H1 (cell line): ENCODE measurements around the gene TWIST1. TPM values are rescaled to one million over a fixed set of nuclear protein-coding genes. Genes with fewer than 3 reads are reported as not detected.

Source experiments
- CTCF ChIA-PET: fragments of 300-600 bp; sonication (Branson Sonifier 250); formaldehyde crosslinking; loops from one replicate; lab custom pipeline; 2021; ENCODE audit not compliant: partially characterized antibody; lab: Charles Lee
- POLR2A ChIA-PET: fragments of 300-600 bp; sonication (Branson Sonifier 250); formaldehyde crosslinking; loops from one replicate; lab custom pipeline; 2021; ENCODE audit warnings: inconsistent platforms; ENCODE audit not compliant: partially characterized antibody; lab: Charles Lee
- DNase-seq, 2 experiments: peaks; one replicate each; pipeline versions ENCODE4 v3.0.0 to v3.0.0-alpha.2; 2010 to 2022; ENCODE audit warnings: low spot score in 2 of 2, low read depth in 1 of 2, mixed read lengths in 1 of 2
- FAIRE-seq: peaks from 2 replicates; lab custom pipeline; 2011; peaks lifted over from hg19 to GRCh38; lab: Jason Lieb, UNC
- H2AFZ ChIP-seq: 2 replicates; pipeline ENCODE4 v1.8.1; 2012; ENCODE audit warnings: low read length, inconsistent platforms
- H2AK5ac ChIP-seq: 2 replicates; pipeline ENCODE4 v1.6.1; 2013; ENCODE audit warnings: low read depth, low read length
- H2BK120ac ChIP-seq: replicated peaks from 2 replicates; pipeline ENCODE3; 2013; ENCODE audit warnings: low read depth, low read length, inconsistent platforms
- H2BK12ac ChIP-seq: 2 replicates; pipeline ENCODE4 v1.6.1; 2013; ENCODE audit warnings: low read depth, low read length
- H2BK15ac ChIP-seq: 2 replicates; pipeline ENCODE4 v1.6.1; 2013; ENCODE audit warnings: low read length
- H2BK20ac ChIP-seq: 2 replicates; pipeline ENCODE4 v1.6.1; 2013; ENCODE audit warnings: low read length
- H2BK5ac ChIP-seq: 2 replicates; pipeline ENCODE4 v1.6.1; 2013; ENCODE audit warnings: low read depth, low read length
- H3K14ac ChIP-seq: 2 replicates; pipeline ENCODE4 v1.6.1; 2013; ENCODE audit warnings: inconsistent platforms; ENCODE audit not compliant: insufficient read length
- H3K18ac ChIP-seq: 2 replicates; pipeline ENCODE4 v1.6.1; 2013; ENCODE audit warnings: low read length; ENCODE audit errors: extremely low read depth
- H3K23ac ChIP-seq: 2 replicates; pipeline ENCODE4 v1.6.1; 2013; ENCODE audit warnings: inconsistent platforms; ENCODE audit not compliant: insufficient read length
- H3K23me2 ChIP-seq: 2 replicates; pipeline ENCODE4 v1.6.1; 2013; ENCODE audit warnings: low read depth, low read length
- H3K27ac ChIP-seq: 2 replicates; pipeline ENCODE4 v1.6.1; 2011; ENCODE audit warnings: low read depth, low read length, inconsistent platforms
- H3K27me3 ChIP-seq, 4 experiments: replicated peaks in 1 of 4; 1 replicate in 1 of 4; 2 replicates in 3 of 4; pipeline versions ENCODE4 v1.6.1 to v1.8.1; 2011 to 2013; ENCODE audit warnings: low read length in 3 of 4, mild to moderate bottlenecking in 3 of 4, inconsistent platforms in 2 of 4, mixed read lengths in 2 of 4, moderate library complexity in 1 of 4; ENCODE audit not compliant: control insufficient read depth in 3 of 4, insufficient read depth in 3 of 4; ENCODE audit errors: extremely low read depth in 1 of 4
- H3K36me3 ChIP-seq, 4 experiments: 2 replicates each; pipeline versions ENCODE4 v1.6.1 to v1.8.1; 2011 to 2013; ENCODE audit warnings: mild to moderate bottlenecking in 4 of 4, low read length in 3 of 4, moderate library complexity in 2 of 4, control low read depth in 1 of 4, inconsistent platforms in 1 of 4; ENCODE audit not compliant: insufficient read depth in 4 of 4, control insufficient read depth in 2 of 4
- H3K4ac ChIP-seq: replicated peaks from 2 replicates; pipeline ENCODE3; 2013; ENCODE audit warnings: low read length, low read depth, mixed read lengths, inconsistent platforms; ENCODE audit not compliant: insufficient read length
- H3K4me1 ChIP-seq, 4 experiments: replicated peaks in 1 of 4; 1 replicate in 1 of 4; 2 replicates in 3 of 4; pipeline versions ENCODE4 v1.6.1 to v1.8.1; 2011 to 2013; ENCODE audit warnings: low read length in 3 of 4, inconsistent platforms in 2 of 4, mixed read lengths in 1 of 4; ENCODE audit not compliant: insufficient read depth in 4 of 4, control insufficient read depth in 3 of 4
- H3K4me2 ChIP-seq, 2 experiments: 2 replicates each; pipeline versions ENCODE4 v1.6.1 to v1.8.1; 2011 to 2013; ENCODE audit warnings: low read depth in 2 of 2, low read length in 2 of 2, control low read depth in 1 of 2, inconsistent platforms in 1 of 2, mild to moderate bottlenecking in 1 of 2; ENCODE audit not compliant: insufficient read depth in 1 of 2
- H3K4me3 ChIP-seq, 4 experiments: fragments of 200-600, 300-600 bp in 1 of 4; sonication (generic), shearing (Covaris generic), sonication (Bioruptor Twin) in 1 of 4; 2 replicates each; pipeline versions ENCODE4 v1.5.1 to v1.8.1; 2011 to 2016; ENCODE audit warnings: low read length in 4 of 4, low read depth in 3 of 4, control low read depth in 2 of 4, inconsistent platforms in 2 of 4, mild to moderate bottlenecking in 2 of 4, mixed read lengths in 1 of 4, moderate library complexity in 1 of 4; ENCODE audit not compliant: insufficient read depth in 2 of 4; ENCODE audit errors: extremely low read depth in 1 of 4
- H3K56ac ChIP-seq: replicated peaks from 2 replicates; pipeline ENCODE3; 2013; ENCODE audit warnings: low read depth, mild to moderate bottlenecking, mixed read lengths, low read length, inconsistent platforms; ENCODE audit not compliant: insufficient read length
- H3K79me1 ChIP-seq: 2 replicates; pipeline ENCODE4 v1.6.1; 2013; ENCODE audit warnings: low read depth, low read length, control low read depth
- H3K79me2 ChIP-seq, 2 experiments: 2 replicates each; pipeline versions ENCODE4 v1.6.1 to v1.8.1; 2012 to 2013; ENCODE audit warnings: low read length in 2 of 2, mild to moderate bottlenecking in 2 of 2, inconsistent platforms in 1 of 2; ENCODE audit not compliant: insufficient read depth in 2 of 2, control insufficient read depth in 1 of 2
- H3K9ac ChIP-seq, 4 experiments: replicated peaks in 1 of 4; 1 replicate in 1 of 4; 2 replicates in 3 of 4; pipeline versions ENCODE4 v1.6.1 to v1.8.1; 2011 to 2013; ENCODE audit warnings: low read depth in 3 of 4, low read length in 3 of 4, control low read depth in 2 of 4, mild to moderate bottlenecking in 2 of 4, moderate library complexity in 2 of 4, inconsistent platforms in 1 of 4; ENCODE audit errors: extremely low read depth in 1 of 4
- H3K9me3 ChIP-seq, 2 experiments: 2 replicates each; pipeline versions ENCODE4 v1.6.1 to v1.8.1; 2012 to 2013; ENCODE audit warnings: mild to moderate bottlenecking in 2 of 2, moderate library complexity in 2 of 2, control low read depth in 1 of 2, inconsistent platforms in 1 of 2, low read depth in 1 of 2, low read length in 1 of 2, mixed read lengths in 1 of 2; ENCODE audit not compliant: insufficient read depth in 2 of 2
- H4K20me1 ChIP-seq, 2 experiments: replicated peaks in 1 of 2; 2 replicates each; pipeline versions ENCODE3 to v1.8.1; 2011 to 2013; ENCODE audit warnings: inconsistent platforms in 2 of 2, low read length in 2 of 2, mild to moderate bottlenecking in 1 of 2; ENCODE audit not compliant: insufficient read depth in 2 of 2, control insufficient read depth in 1 of 2
- H4K5ac ChIP-seq: 2 replicates; pipeline ENCODE4 v1.6.1; 2013; ENCODE audit warnings: low read length, low read depth, mixed read lengths, inconsistent platforms; ENCODE audit not compliant: insufficient read length
- H4K8ac ChIP-seq: 2 replicates; pipeline ENCODE4 v1.8.0; 2013; ENCODE audit warnings: mild to moderate bottlenecking, moderate library complexity, low read length, inconsistent platforms; ENCODE audit not compliant: insufficient read depth; ENCODE audit errors: extremely low read depth
- H4K91ac ChIP-seq: replicated peaks from 2 replicates; pipeline ENCODE3; 2013; ENCODE audit warnings: low read length, mixed read lengths, inconsistent platforms; ENCODE audit not compliant: insufficient read length
- CEBPB ChIP-seq: IDR thresholded peaks from 2 replicates; pipeline ENCODE4 v1.6.1; 2012; ENCODE audit warnings: low read depth, low read length
- EP300 ChIP-seq, 2 experiments: IDR thresholded peaks; 1 replicate in 1 of 2; 2 replicates in 1 of 2; pipeline ENCODE4 v1.6.1; 2011 to 2012; ENCODE audit warnings: low read depth in 2 of 2, low read length in 2 of 2, mild to moderate bottlenecking in 2 of 2, borderline replicate concordance in 1 of 2, inconsistent platforms in 1 of 2, moderate library complexity in 1 of 2
- MAFK ChIP-seq: IDR thresholded peaks from 2 replicates; pipeline ENCODE4 v1.6.1; 2012; ENCODE audit warnings: low read depth, mild to moderate bottlenecking, improper control_type of control experiment, low read length
- POLR2AphosphoS5 ChIP-seq: IDR thresholded peaks from 2 replicates; pipeline ENCODE4 v1.6.1; 2011; ENCODE audit warnings: low read depth, low read length
- ZNF274 ChIP-seq: IDR thresholded peaks from 2 replicates; pipeline ENCODE4 v1.7.0; 2012; ENCODE audit warnings: low read length, borderline replicate concordance; ENCODE audit errors: extremely low read depth
- WGBS, 2 experiments: shearing (Covaris generic) in 1 of 2; methylation state at CpG; one replicate each; pipeline versions ENCODE4 v1.1.6 to v1.1.7; 2013 to 2015; ENCODE audit warnings: low lambda C conversion rate in 2 of 2, mixed read lengths in 2 of 2, inconsistent platforms in 1 of 2, low coverage in 1 of 2, missing lambda C conversion rate in 1 of 2; ENCODE audit not compliant: insufficient replicate concordance in 2 of 2, insufficient coverage in 1 of 2, insufficient read length in 1 of 2; ENCODE audit errors: extremely low coverage in 1 of 2, missing lambda C conversion rate in 1 of 2; 5-methylcytosine and 5-hydroxymethylcytosine counted together
- polyA plus RNA-seq, 7 experiments: library from polyadenylated mRNA; depleted of rRNA in 3 of 7; stranded (reverse) in 5 of 7; unstranded in 2 of 7; fragments of >200 nt in 5 of 7; fragments of 200-250 nt in 2 of 7; gene quantifications; 1 replicate in 5 of 7; 2 replicates in 1 of 7; 4 replicates in 1 of 7; pipeline versions ENCODE4 v1.2.1 to v1.2.3, GENCODE V29; 2011 to 2013; ENCODE audit warnings: missing spikeins in 2 of 7, mixed read lengths in 2 of 7
- total RNA-seq: library from RNA; stranded (reverse); fragmentation: NEBNext Ultra II Directional; extraction: Animal tissue kit (Norgen Biotek cat#: 25700); gene quantifications from 2 replicates; pipeline ENCODE4 v1.2.1, GENCODE V29; 2021
- TF ChIP-seq, protein P1 (sequence below), 3 experiments: IDR thresholded peaks; 1 replicate in 2 of 3; 2 replicates in 1 of 3; pipeline versions ENCODE4 v1.5.1 to v1.6.1; 2011; ENCODE audit warnings: low read length in 3 of 3, mild to moderate bottlenecking in 3 of 3, inconsistent platforms in 2 of 3, low read depth in 1 of 3, moderate library complexity in 1 of 3; ENCODE audit not compliant: insufficient read depth in 1 of 3; ENCODE audit errors: control extremely low read depth in 1 of 3
- TF ChIP-seq, protein P2 (sequence below): IDR thresholded peaks from 2 replicates; pipeline ENCODE4 v1.6.1; 2012; ENCODE audit warnings: inconsistent platforms

Gene TWIST1
- total and polyA plus RNA-seq, 2 of the 8 experiments (the other 6 are each of a cell fraction or from before 2014, with no cell fraction given): 0.29 to 0.52 TPM

DNA sequence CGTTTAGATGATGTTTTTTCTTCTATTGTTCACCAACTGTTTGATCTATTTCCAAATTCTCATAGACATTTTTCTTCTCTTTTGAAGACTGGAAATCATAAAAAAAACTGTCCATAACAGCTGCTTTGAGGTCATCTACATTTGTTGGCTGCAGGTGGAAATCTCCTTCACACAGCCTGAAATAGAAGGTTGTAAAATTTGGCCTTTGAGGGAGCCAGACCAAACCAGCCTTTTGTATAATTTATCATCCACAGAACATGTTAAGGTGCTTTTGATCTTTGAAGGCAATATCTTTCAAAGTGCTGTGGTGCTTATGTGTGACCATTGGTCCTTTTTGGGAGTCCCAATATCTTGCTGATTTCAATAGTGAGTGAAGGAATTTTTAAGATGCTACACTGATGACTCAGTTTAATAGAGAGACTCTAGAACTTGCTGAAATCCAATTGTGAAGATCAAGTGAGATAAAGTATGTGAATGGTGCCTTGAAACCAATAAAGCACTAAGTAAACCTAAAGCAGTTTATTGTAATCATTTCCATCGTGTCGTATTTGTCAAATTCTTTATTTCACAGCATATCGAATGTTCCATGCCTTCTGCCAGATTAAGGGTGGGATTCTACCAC is 22.4 kb upstream of the TWIST1 start:
- Histone ChIP-seq H3K9ac (no peak overlapping the region), H2AK5ac (no peak overlapping the region), H3K9me3 (no peaks in the 10 kb centered on the region), H2BK120ac (no peak overlapping the region), H3K18ac (no peak overlapping the region), H3K79me2 (no peaks in the 10 kb centered on the region), H4K5ac (no peak overlapping the region), H3K27me3 (peaks cover 20 to 39% (median 29%) of the 10 kb centered on the region in 4 experiments), H3K4me3 (no peak overlapping the region), H3K23ac (no peak overlapping the region), H3K23me2 (peaks cover 5% of the 10 kb centered on the region), H3K4me1 (peaks cover 0 to 7% (median 2%) of the 10 kb centered on the region in 4 experiments; a peak in 4 of 7 replicates), H4K8ac (no peak overlapping the region), H3K4ac (no peak overlapping the region), H2BK15ac (no peak overlapping the region), H4K91ac (no peak overlapping the region), H3K4me2 (no peak overlapping the region), H3K14ac (no peak overlapping the region), H2BK20ac (no peak overlapping the region), H3K56ac (no peak overlapping the region), H2AFZ (no peak overlapping the region), H2BK5ac (no peak overlapping the region), H3K36me3 (no peaks in the 10 kb centered on the region), H2BK12ac (no peak overlapping the region), H4K20me1 (no peaks in the 10 kb centered on the region), H3K27ac (no peak overlapping the region), H3K79me1 (no peaks in the 10 kb centered on the region)
- POLR2A ChIA-PET: no interaction called here
- DNase-seq (no peak), FAIRE-seq (no peak)
- TF ChIP-seq, protein P1, sequence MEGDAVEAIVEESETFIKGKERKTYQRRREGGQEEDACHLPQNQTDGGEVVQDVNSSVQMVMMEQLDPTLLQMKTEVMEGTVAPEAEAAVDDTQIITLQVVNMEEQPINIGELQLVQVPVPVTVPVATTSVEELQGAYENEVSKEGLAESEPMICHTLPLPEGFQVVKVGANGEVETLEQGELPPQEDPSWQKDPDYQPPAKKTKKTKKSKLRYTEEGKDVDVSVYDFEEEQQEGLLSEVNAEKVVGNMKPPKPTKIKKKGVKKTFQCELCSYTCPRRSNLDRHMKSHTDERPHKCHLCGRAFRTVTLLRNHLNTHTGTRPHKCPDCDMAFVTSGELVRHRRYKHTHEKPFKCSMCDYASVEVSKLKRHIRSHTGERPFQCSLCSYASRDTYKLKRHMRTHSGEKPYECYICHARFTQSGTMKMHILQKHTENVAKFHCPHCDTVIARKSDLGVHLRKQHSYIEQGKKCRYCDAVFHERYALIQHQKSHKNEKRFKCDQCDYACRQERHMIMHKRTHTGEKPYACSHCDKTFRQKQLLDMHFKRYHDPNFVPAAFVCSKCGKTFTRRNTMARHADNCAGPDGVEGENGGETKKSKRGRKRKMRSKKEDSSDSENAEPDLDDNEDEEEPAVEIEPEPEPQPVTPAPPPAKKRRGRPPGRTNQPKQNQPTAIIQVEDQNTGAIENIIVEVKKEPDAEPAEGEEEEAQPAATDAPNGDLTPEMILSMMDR (IDR thresholded peaks at IDR 0.05; ENCODE audit: control extremely low read depth in 1 of 3, insufficient read depth in 1 of 3, low read depth in 1 of 3, low read length in 3 of 3): no peak
- no peak for TF ChIP-seq MAFK
- TF ChIP-seq POLR2AphosphoS5: no peak
- TF ChIP-seq, protein P2, sequence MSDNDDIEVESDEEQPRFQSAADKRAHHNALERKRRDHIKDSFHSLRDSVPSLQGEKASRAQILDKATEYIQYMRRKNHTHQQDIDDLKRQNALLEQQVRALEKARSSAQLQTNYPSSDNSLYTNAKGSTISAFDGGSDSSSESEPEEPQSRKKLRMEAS: no peak
- no peak for TF ChIP-seq CEBPB
- no peak for TF ChIP-seq EP300 (IDR thresholded peaks at IDR 0.05; ENCODE audit: borderline replicate concordance in 1 of 2, low read depth in 2 of 2, low read length in 2 of 2)
- no peak for TF ChIP-seq ZNF274
- 80% methylated on average over 4 of the region's 4 CpGs; no CpG with 5 or more reads in 1 of the 2 experiments for WGBS, 2 experiments
- CTCF ChIA-PET: no interaction called here
